GM12878 (cell line): ENCODE results near the gene ZFYVE21. TPM values are rescaled to one million over a fixed set of nuclear protein-coding genes. Genes with fewer than 3 reads are reported as not detected.

Experiments used
- ATAC-seq: fragments of 200-7000 bp; cut with Tn5 transposase; 3 replicates; pipeline ENCODE4 v1.9.1; 2020; ENCODE audit warnings: mild to moderate bottlenecking, moderate library complexity
- BruUV-seq: library from RNA; stranded (reverse); fragments of 400-500 nt; replicated peaks from 2 replicates; lab custom pipeline; 2021; lab: Mats Ljungman, UMichigan
- CTCF ChIA-PET: fragments of 300-600 bp; sonication (Branson Sonifier 250); formaldehyde crosslinking; extraction: SDS; loops from one replicate; lab custom pipeline; 2021; ENCODE audit warnings: inconsistent platforms; lab: Yijun Ruan, JAX
- POLR2A ChIA-PET: fragments of 350-600 bp; formaldehyde crosslinking; extraction: SDS; loops from one replicate; lab custom pipeline; 2021; ENCODE audit warnings: inconsistent platforms; lab: Charles Lee
- RAD21 ChIA-PET: fragments of 300-600 bp; sonication (Branson Sonifier 250); formaldehyde crosslinking; loops from one replicate; lab custom pipeline; 2023; ENCODE audit warnings: antibody characterized with exemption; ENCODE audit not compliant: unreplicated experiment; lab: Charles Lee
- SMC1A ChIA-PET: fragments of 300-600 bp; sonication (Branson Sonifier 250); formaldehyde crosslinking; loops from one replicate; lab custom pipeline; 2023; ENCODE audit not compliant: unreplicated experiment, uncharacterized antibody; lab: Charles Lee
- DNase-seq: peaks from one replicate; pipeline ENCODE4 v3.0.0-alpha.2; 2011; ENCODE audit warnings: low read depth, low spot score
- FAIRE-seq: peaks from 3 replicates; lab custom pipeline; 2011; peaks lifted over from hg19 to GRCh38; lab: Jason Lieb, UNC
- H2AFZ ChIP-seq: 2 replicates; pipeline ENCODE4 v1.6.0; 2011; ENCODE audit warnings: low read depth, low read length, control low read depth; ENCODE audit not compliant: control insufficient read depth
- H3K27ac ChIP-seq: 2 replicates; pipeline ENCODE4 v1.5.1; 2011; ENCODE audit warnings: control low read depth; ENCODE audit not compliant: control insufficient read depth, insufficient read depth
- H3K27me3 ChIP-seq, 2 experiments: replicated peaks in 1 of 2; 2 replicates each; pipeline versions ENCODE4 v1.6.0 to v1.6.1; 2011; ENCODE audit warnings: low read length in 1 of 2; ENCODE audit not compliant: control insufficient read depth in 2 of 2, insufficient read depth in 2 of 2
- H3K36me3 ChIP-seq, 2 experiments: 2 replicates each; pipeline ENCODE4 v1.5.1; 2011; ENCODE audit warnings: low read length in 1 of 2; ENCODE audit not compliant: control insufficient read depth in 2 of 2, insufficient read depth in 2 of 2
- H3K4me1 ChIP-seq: 2 replicates; pipeline ENCODE4 v1.6.1; 2011; ENCODE audit warnings: mild to moderate bottlenecking, low read length, moderate library complexity, mixed read lengths; ENCODE audit not compliant: control insufficient read depth, insufficient read depth
- H3K4me2 ChIP-seq: 2 replicates; pipeline ENCODE4 v1.6.0; 2011; ENCODE audit warnings: control low read depth; ENCODE audit not compliant: control insufficient read depth, insufficient read depth
- H3K4me3 ChIP-seq: fragments of 200-600 bp; sonication (generic); 2 replicates; pipeline ENCODE4 v1.5.1; 2016
- H3K79me2 ChIP-seq: 2 replicates; pipeline ENCODE4 v1.6.0; 2011; ENCODE audit warnings: low read length; ENCODE audit not compliant: control insufficient read depth, insufficient read depth
- H3K9ac ChIP-seq: 2 replicates; pipeline ENCODE4 v1.8.0; 2011; ENCODE audit warnings: low read length, control low read depth, mixed read lengths; ENCODE audit not compliant: control insufficient read depth, insufficient read depth
- H3K9me3 ChIP-seq: replicated peaks from 3 replicates; pipeline ENCODE4 v1.5.1; 2011; ENCODE audit warnings: mild to moderate bottlenecking, low read length; ENCODE audit not compliant: control insufficient read depth, insufficient read depth
- H4K20me1 ChIP-seq: 2 replicates; pipeline ENCODE4 v1.6.0; 2011; ENCODE audit not compliant: control insufficient read depth, insufficient read depth
- GATAD2B ChIP-seq: fragments of 450-650 bp; conservative IDR thresholded peaks from 2 replicates; pipeline ENCODE4 v1.6.1; 2017; ENCODE audit warnings: low read depth, mild to moderate bottlenecking, moderate library complexity
- NFYA ChIP-seq: IDR thresholded peaks from 2 replicates; pipeline ENCODE4 v1.6.1; 2011; ENCODE audit warnings: low read depth, mild to moderate bottlenecking, low read length, improper control_type of control experiment, borderline replicate concordance
- POLR2A ChIP-seq: IDR thresholded peaks from 2 replicates; pipeline ENCODE4 v1.6.1; 2011; ENCODE audit warnings: low read depth, mild to moderate bottlenecking, low read length
- whole genome bisulfite sequencing: methylation state at CpG from one replicate; pipeline ENCODE4 v1.1.6; 2016; ENCODE audit warnings: low lambda C conversion rate; ENCODE audit not compliant: insufficient replicate concordance, insufficient coverage; ENCODE audit errors: missing lambda C conversion rate; 5-methylcytosine and 5-hydroxymethylcytosine counted together
- in situ Hi-C: fragments of 300-500 bp; cut with MboI; formaldehyde crosslinking; loops from 9 replicates; pipeline ENCODE4 v1.14.3; 2018; ENCODE audit warnings: mixed read lengths
- intact Hi-C: fragments of 100-400 bp; cut with micrococcal nuclease; formaldehyde crosslinking; loops from one replicate; pipeline ENCODE4 v1.14.2; 2022; ENCODE audit not compliant: unreplicated experiment
- polyA plus RNA-seq, 11 experiments: library from polyadenylated mRNA; depleted of rRNA in 4 of 11; unstranded in 6 of 11; stranded (reverse) in 5 of 11; fragments of >200 nt; fragmentation: Nextera tagmentation in 4 of 11; fragmentation: Illumina TruSeq in 1 of 11; extraction: Ambion mirVana in 4 of 11; extraction: Trizol in 1 of 11; gene quantifications; 1 replicate in 1 of 11; 2 replicates in 10 of 11; pipeline versions ENCODE4 v1.2.1 to v1.2.3, GENCODE V29; 2011 to 2016; ENCODE audit warnings: inconsistent platforms in 2 of 11, missing spikeins in 2 of 11, low read depth in 1 of 11
- total RNA-seq, 4 experiments: library from RNA; depleted of rRNA in 3 of 4; stranded (reverse); fragments of >200 nt in 3 of 4; fragmentation: Illumina TruSeq in 1 of 4; extraction: Trizol in 1 of 4; gene quantifications; 2 replicates each; pipeline versions ENCODE4 v1.2.1 to v1.2.3, GENCODE V29; 2013 to 2021
- TF ChIP-seq, protein P1 (sequence below): fragments of 450-650 bp; IDR thresholded peaks from 2 replicates; pipeline ENCODE4 v1.6.1; 2018; ENCODE audit warnings: borderline replicate concordance, mild to moderate bottlenecking; ENCODE audit not compliant: partially characterized antibody
- TF ChIP-seq, protein P2 (sequence below): IDR thresholded peaks from 2 replicates; pipeline ENCODE4 v1.6.1; 2011; ENCODE audit warnings: borderline replicate concordance, low read depth, mild to moderate bottlenecking, moderate library complexity, low read length; ENCODE audit not compliant: insufficient read depth, poor library complexity, severe bottlenecking

The ZFYVE21 gene
- total and polyA plus RNA-seq, 10 of the 15 experiments (the other 5 are each of a cell fraction or from before 2014, with no cell fraction given), result 0.79 to 21.7 (median 13.8) TPM

DNA sequence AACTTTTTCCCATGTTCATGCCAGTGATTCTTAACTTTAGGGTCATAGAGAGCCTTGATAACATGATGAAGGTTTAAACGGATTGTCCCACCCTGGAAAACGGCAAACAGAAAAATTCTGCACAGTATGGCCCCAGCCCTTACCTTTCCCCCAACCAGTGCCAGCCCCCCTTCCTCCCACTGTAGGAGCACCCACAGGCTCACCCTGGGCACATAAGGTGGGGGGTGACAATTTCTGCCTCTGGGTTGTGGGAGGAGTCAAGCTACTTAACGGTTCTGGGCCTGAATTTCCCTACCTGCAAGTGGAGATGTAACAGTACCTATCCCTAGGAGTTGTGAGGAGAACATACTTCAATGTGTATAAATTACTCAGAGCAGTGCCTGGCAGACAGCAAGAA, 18.4 kb upstream of the ZFYVE21 start (continued):
- TF ChIP-seq, protein P1, sequence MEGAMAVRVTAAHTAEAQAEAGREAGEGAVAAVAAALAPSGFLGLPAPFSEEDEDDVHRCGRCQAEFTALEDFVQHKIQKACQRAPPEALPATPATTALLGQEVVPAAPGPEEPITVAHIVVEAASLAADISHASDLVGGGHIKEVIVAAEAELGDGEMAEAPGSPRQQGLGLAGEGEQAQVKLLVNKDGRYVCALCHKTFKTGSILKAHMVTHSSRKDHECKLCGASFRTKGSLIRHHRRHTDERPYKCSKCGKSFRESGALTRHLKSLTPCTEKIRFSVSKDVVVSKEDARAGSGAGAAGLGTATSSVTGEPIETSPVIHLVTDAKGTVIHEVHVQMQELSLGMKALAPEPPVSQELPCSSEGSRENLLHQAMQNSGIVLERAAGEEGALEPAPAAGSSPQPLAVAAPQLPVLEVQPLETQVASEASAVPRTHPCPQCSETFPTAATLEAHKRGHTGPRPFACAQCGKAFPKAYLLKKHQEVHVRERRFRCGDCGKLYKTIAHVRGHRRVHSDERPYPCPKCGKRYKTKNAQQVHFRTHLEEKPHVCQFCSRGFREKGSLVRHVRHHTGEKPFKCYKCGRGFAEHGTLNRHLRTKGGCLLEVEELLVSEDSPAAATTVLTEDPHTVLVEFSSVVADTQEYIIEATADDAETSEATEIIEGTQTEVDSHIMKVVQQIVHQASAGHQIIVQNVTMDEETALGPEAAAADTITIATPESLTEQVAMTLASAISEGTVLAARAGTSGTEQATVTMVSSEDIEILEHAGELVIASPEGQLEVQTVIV, result no peak
- TF ChIP-seq GATAD2B, result no peak

DNA sequence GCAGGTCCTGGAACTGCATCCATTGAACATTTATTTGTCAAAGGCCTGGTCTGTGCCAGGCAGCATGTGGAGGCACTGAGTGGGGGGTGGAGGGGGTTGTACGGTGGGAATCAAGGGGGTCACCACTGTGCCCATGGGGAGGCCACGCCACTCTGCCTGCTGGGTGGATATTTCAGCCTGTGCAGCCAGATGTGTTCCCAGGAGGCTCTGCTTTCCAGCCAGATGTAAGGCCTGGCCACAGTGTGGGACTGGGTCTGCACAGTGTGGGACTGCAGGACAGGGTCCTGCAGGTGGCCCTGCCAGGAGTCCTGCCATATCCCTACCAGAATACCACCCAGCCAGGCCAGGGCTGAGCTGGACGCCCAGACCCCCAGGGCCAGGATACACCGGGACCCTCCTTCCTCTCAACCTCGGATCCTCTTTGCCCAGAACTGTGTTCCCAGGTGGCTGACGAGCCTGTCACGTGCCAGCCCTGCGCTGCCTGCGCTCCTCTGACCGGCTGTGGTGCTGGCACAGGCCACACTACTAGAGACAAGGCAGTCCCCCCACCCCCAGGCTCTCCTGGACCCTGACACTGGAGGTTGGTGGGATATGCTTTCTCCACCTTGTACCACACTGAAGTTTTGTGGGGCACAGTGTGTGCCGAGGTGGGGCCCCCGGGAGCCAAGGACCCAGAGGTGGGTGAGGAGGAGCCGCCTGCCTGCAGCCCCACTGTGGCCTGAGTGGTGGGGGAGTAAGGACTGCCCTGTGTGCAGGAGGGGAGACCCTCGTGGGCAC, 17.8 kb upstream of the ZFYVE21 start:
- H3K9ac ChIP-seq, result no peak overlapping the region
- no peak for DNase-seq
- ChIA-PET CTCF (no interaction called here), POLR2A (no interaction called here), SMC1A (no interaction called here), RAD21 (no interaction called here)
- H3K79me2 ChIP-seq, result no peaks in the 10 kb centered on the region
- no peak overlapping the region for H3K4me2 ChIP-seq
- 91% methylated on average over 14 of the region's 14 CpGs for WGBS
- H3K27ac ChIP-seq, result no peak overlapping the region
- no peak for ATAC-seq
- intact Hi-C loops (no loop called here), in situ Hi-C loops (no loop called here)
- H2AFZ ChIP-seq, result no peak overlapping the region
- no peaks in the 10 kb centered on the region for H4K20me1 ChIP-seq
- H3K36me3 ChIP-seq, result peaks cover 8 to 34% of the 10 kb centered on the region in 2 experiments; a peak in 3 of 4 replicates
- BruUV-seq, result no TSS peak
- H3K4me1 ChIP-seq, result no peaks in the 10 kb centered on the region; the same call in 1 of the 2 replicates
- H3K4me3 ChIP-seq, result no peak overlapping the region
- FAIRE-seq, result no peak
- H3K27me3 ChIP-seq, result no peaks in the 10 kb centered on the region
- H3K9me3 ChIP-seq, result no peaks in the 10 kb centered on the region
- no peak for TF ChIP-seq NFYA
- TF ChIP-seq, protein P2, sequence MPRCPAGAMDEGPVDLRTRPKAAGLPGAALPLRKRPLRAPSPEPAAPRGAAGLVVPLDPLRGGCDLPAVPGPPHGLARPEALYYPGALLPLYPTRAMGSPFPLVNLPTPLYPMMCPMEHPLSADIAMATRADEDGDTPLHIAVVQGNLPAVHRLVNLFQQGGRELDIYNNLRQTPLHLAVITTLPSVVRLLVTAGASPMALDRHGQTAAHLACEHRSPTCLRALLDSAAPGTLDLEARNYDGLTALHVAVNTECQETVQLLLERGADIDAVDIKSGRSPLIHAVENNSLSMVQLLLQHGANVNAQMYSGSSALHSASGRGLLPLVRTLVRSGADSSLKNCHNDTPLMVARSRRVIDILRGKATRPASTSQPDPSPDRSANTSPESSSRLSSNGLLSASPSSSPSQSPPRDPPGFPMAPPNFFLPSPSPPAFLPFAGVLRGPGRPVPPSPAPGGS, result peak; percentile 10
- TF ChIP-seq POLR2A, result 0 out of 2 replicates have a peak, but pooled peaks have one; percentile 28
